Measurements from ENCODE around the gene CXorf65. TPM values are rescaled to one million over a fixed set of nuclear protein-coding genes. Genes with fewer than 3 reads are reported as not detected.

CXorf65 gene
- total RNA-seq, 1 experiment from 2014 or later: not detected

DNA sequence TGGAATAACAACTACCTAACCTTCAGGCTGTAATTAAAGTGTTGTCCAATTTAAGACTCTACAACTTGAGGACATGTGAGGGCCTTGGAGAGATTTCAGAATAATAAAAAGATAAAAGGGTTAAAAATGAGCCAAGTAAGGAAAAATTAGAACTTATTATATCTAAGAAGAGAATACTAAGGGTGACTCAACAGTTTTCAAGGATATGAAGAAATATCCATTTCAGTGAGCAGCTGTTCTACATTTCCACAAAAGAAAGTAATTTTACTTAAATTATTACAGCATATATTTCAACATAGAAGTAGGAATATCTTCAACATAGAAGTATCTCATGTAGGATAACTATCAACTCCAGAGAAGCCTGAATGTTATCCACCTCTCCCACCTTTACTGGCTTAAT, 49.7 kb downstream of the CXorf65 start:
- no peaks in the 10 kb centered on the region for H3K4me1 ChIP-seq (ENCODE audit: insufficient read depth, low read length, poor library complexity, severe bottlenecking)
- intact Hi-C loops (cut with micrococcal nuclease; ENCODE audit: unreplicated experiment): no loop called here
- ChIA-PET POLR2A (ENCODE audit: low non-redundant PET) (no interaction called here), CTCF (no interaction called here)
- BruUV-seq (replicated peaks): no TSS peak
- no peak overlapping the region for H3K27ac ChIP-seq (ENCODE audit: low read depth, low read length, poor library complexity, severe bottlenecking)
- no peaks in the 10 kb centered on the region for H3K27me3 ChIP-seq (replicated peaks; ENCODE audit: insufficient read depth, low read depth, low read length, poor library complexity)
- no peak overlapping the region for H3K4me3 ChIP-seq (ENCODE audit: low read depth, low read length, poor library complexity, severe bottlenecking)
- TF ChIP-seq, protein P1, sequence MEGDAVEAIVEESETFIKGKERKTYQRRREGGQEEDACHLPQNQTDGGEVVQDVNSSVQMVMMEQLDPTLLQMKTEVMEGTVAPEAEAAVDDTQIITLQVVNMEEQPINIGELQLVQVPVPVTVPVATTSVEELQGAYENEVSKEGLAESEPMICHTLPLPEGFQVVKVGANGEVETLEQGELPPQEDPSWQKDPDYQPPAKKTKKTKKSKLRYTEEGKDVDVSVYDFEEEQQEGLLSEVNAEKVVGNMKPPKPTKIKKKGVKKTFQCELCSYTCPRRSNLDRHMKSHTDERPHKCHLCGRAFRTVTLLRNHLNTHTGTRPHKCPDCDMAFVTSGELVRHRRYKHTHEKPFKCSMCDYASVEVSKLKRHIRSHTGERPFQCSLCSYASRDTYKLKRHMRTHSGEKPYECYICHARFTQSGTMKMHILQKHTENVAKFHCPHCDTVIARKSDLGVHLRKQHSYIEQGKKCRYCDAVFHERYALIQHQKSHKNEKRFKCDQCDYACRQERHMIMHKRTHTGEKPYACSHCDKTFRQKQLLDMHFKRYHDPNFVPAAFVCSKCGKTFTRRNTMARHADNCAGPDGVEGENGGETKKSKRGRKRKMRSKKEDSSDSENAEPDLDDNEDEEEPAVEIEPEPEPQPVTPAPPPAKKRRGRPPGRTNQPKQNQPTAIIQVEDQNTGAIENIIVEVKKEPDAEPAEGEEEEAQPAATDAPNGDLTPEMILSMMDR (conservative IDR thresholded peaks at IDR 0.05; ENCODE audit: low read depth, low read length): no peak
- no peak for TF ChIP-seq EZH2 (IDR thresholded peaks at IDR 0.05; ENCODE audit: borderline replicate concordance, low read depth, low read length, poor library complexity, severe bottlenecking)
- DNase-seq (ENCODE audit: low spot score): no peak
- H3K36me3 ChIP-seq (ENCODE audit: insufficient read depth, low read length, poor library complexity, severe bottlenecking): no peaks in the 10 kb centered on the region
- no peaks in the 10 kb centered on the region for H3K9me3 ChIP-seq (ENCODE audit: low read depth, low read length, poor library complexity, severe bottlenecking)

Other genes with a start within 250 kb of the CXorf65 start
- gene TEX11, start 198.0 kb downstream of the CXorf65 start, total RNA-seq (2021): not detected in 2 replicates
- gene SLC7A3, start 175.6 kb downstream of the CXorf65 start, total RNA-seq (2021): 2.8 and 4.9 TPM in 2 replicates
- gene SNX12, start 38.4 kb downstream of the CXorf65 start, total RNA-seq (2021): 54.4 and 58.9 TPM in 2 replicates
- gene FOXO4, start 10.9 kb downstream of the CXorf65 start, total RNA-seq (2021): 7.0 and 10.8 TPM in 2 replicates
- 2.8 and 3.0 TPM in 2 replicates for gene IL2RG, start 4.8 kb upstream of the CXorf65 start, total RNA-seq (2021)
- 51.6 and 63.3 TPM in 2 replicates for gene MED12, start 11.9 kb upstream of the CXorf65 start, total RNA-seq (2021)
- gene NLGN3, start 38.1 kb upstream of the CXorf65 start, total RNA-seq (2021): 1.2 and 1.7 TPM in 2 replicates
- not detected in 2 replicates for gene GJB1, start 116.5 kb upstream of the CXorf65 start, total RNA-seq (2021)
- gene ZMYM3, start 147.4 kb upstream of the CXorf65 start, total RNA-seq (2021): 47.6 and 52.7 TPM in 2 replicates
- gene NONO, start 176.9 kb upstream of the CXorf65 start, total RNA-seq (2021): 705 and 792 TPM in 2 replicates
- 6.6 and 7.0 TPM in 2 replicates for gene ITGB1BP2, start 195.0 kb upstream of the CXorf65 start, total RNA-seq (2021)

Measured in A673 (cell line).